DND-41 (cell line): ENCODE data around the gene CSF3.

Experiments
- ATAC-seq: fragments of 200-7000 bp; cut with Tn5 transposase; 3 replicates; pipeline ENCODE4 v1.9.1; 2021; ENCODE audit warnings: low read depth; ENCODE audit not compliant: insufficient read depth
- DNase-seq: peaks from one replicate; pipeline ENCODE4 v3.0.0-alpha.2; 2020
- H2AFZ ChIP-seq: 2 replicates; pipeline ENCODE4 v1.6.0; 2012; ENCODE audit warnings: low read depth, low read length
- H3K27ac ChIP-seq: 2 replicates; pipeline ENCODE4 v1.5.1; 2012; ENCODE audit warnings: low read length, inconsistent platforms
- H3K27me3 ChIP-seq: fragments of 200-600 bp; sonication (generic); 2 replicates; pipeline ENCODE4 v1.6.0; 2012; ENCODE audit warnings: low read length, mild to moderate bottlenecking, inconsistent platforms; ENCODE audit not compliant: insufficient read depth, poor library complexity
- H3K36me3 ChIP-seq: 2 replicates; pipeline ENCODE4 v1.5.1; 2012; ENCODE audit warnings: low read length, inconsistent platforms; ENCODE audit not compliant: insufficient read depth
- H3K4me1 ChIP-seq: 2 replicates; pipeline ENCODE4 v1.5.1; 2012; ENCODE audit warnings: mild to moderate bottlenecking, low read length; ENCODE audit not compliant: insufficient read depth
- H3K4me2 ChIP-seq: 2 replicates; pipeline ENCODE4 v1.6.0; 2012; ENCODE audit warnings: mild to moderate bottlenecking, moderate library complexity, low read length, inconsistent platforms; ENCODE audit not compliant: insufficient read depth
- H3K4me3 ChIP-seq, 2 experiments: fragments of 200-600 bp in 1 of 2; shearing (Covaris generic) in 1 of 2; 2 replicates each; pipeline ENCODE4 v1.5.1; 2012 to 2016; ENCODE audit warnings: inconsistent platforms in 2 of 2, low read length in 2 of 2, mild to moderate bottlenecking in 2 of 2, low read depth in 1 of 2, moderate library complexity in 1 of 2
- H3K79me2 ChIP-seq: 2 replicates; pipeline ENCODE4 v1.6.0; 2012; ENCODE audit warnings: low read length, inconsistent platforms; ENCODE audit not compliant: insufficient read depth
- H3K9ac ChIP-seq: 2 replicates; pipeline ENCODE4 v1.6.0; 2012; ENCODE audit warnings: low read depth, mild to moderate bottlenecking, inconsistent platforms, low read length, moderate library complexity
- H3K9me3 ChIP-seq: 2 replicates; pipeline ENCODE4 v1.5.1; 2012; ENCODE audit warnings: low read length, moderate library complexity, mild to moderate bottlenecking, inconsistent platforms; ENCODE audit not compliant: insufficient read depth, severe bottlenecking
- H4K20me1 ChIP-seq: 2 replicates; pipeline ENCODE4 v1.6.0; 2012; ENCODE audit warnings: low read length; ENCODE audit not compliant: insufficient read depth
- CTCF ChIP-seq: IDR thresholded peaks from 2 replicates; pipeline ENCODE4 v1.5.1; 2012; ENCODE audit warnings: borderline replicate concordance, low read length, moderate library complexity, mild to moderate bottlenecking; ENCODE audit not compliant: poor library complexity, severe bottlenecking; ENCODE audit errors: extremely low read depth
- EZH2 ChIP-seq: IDR thresholded peaks from 3 replicates; pipeline ENCODE4 v1.6.1; 2012; ENCODE audit warnings: borderline replicate concordance, low read depth, mild to moderate bottlenecking, moderate library complexity, low read length, inconsistent platforms; ENCODE audit not compliant: severe bottlenecking

The CSF3 gene

GRCh38 chr17:39994448-39994847 is 20.8 kb upstream of the CSF3 start:
- Histone ChIP-seq H4K20me1 (peaks cover 16% of the 10 kb centered on the region), H3K4me3 (no peak overlapping the region), H2AFZ (no peak overlapping the region), H3K4me1 (no peaks in the 10 kb centered on the region), H3K36me3 (peaks cover 84% of the 10 kb centered on the region), H3K27ac (no peak overlapping the region), H3K27me3 (no peaks in the 10 kb centered on the region), H3K9me3 (no peaks in the 10 kb centered on the region), H3K4me2 (no peak overlapping the region), H3K9ac (no peak overlapping the region), H3K79me2 (no peaks in the 10 kb centered on the region)
- DNase-seq (no peak), ATAC-seq (no peak)
- TF ChIP-seq CTCF = no peak
- TF ChIP-seq EZH2 = no peak

- H3K9me3 ChIP-seq = no peaks in the 10 kb centered on the region
- H2AFZ ChIP-seq = no peak overlapping the region
- H3K36me3 ChIP-seq = peaks cover 74% of the 10 kb centered on the region
- H3K4me1 ChIP-seq = no peaks in the 10 kb centered on the region
- H3K4me3 ChIP-seq = no peak overlapping the region
- H3K79me2 ChIP-seq = no peaks in the 10 kb centered on the region
- ATAC-seq (no peak), DNase-seq (no peak)
- H3K27ac ChIP-seq = no peak overlapping the region
- H3K4me2 ChIP-seq = no peak overlapping the region
- peaks cover 16% of the 10 kb centered on the region for H4K20me1 ChIP-seq
- H3K27me3 ChIP-seq = no peaks in the 10 kb centered on the region
- TF ChIP-seq CTCF (no peak), EZH2 (no peak)
- no peak overlapping the region for H3K9ac ChIP-seq
Observed at GRCh38 chr17:39995438-39995837, 19.8 kb upstream of the CSF3 start.

GRCh38 chr17:39996162-39996561 is 19.1 kb upstream of the CSF3 start:
- ATAC-seq (no peak), DNase-seq (no peak)
- no peaks in the 10 kb centered on the region for H3K27me3 ChIP-seq
- H3K9ac ChIP-seq = no peak overlapping the region
- H4K20me1 ChIP-seq = peaks cover 16% of the 10 kb centered on the region
- no peak overlapping the region for H3K4me3 ChIP-seq
- H2AFZ ChIP-seq = no peak overlapping the region
- H3K4me1 ChIP-seq = no peaks in the 10 kb centered on the region
- TF ChIP-seq EZH2 (no peak), CTCF (no peak)
- H3K4me2 ChIP-seq = no peak overlapping the region
- H3K36me3 ChIP-seq = peaks cover 68% of the 10 kb centered on the region
- H3K79me2 ChIP-seq = no peaks in the 10 kb centered on the region
- H3K27ac ChIP-seq = no peak overlapping the region
- H3K9me3 ChIP-seq = no peaks in the 10 kb centered on the region

GRCh38 chr17:39996800-39997199 is 18.4 kb upstream of the CSF3 start:
- Histone ChIP-seq H3K4me2 (no peak overlapping the region), H3K27me3 (no peaks in the 10 kb centered on the region), H3K36me3 (peaks cover 63% of the 10 kb centered on the region), H3K9ac (no peak overlapping the region), H3K79me2 (no peaks in the 10 kb centered on the region), H3K4me3 (no peak overlapping the region), H2AFZ (no peak overlapping the region), H3K27ac (no peak overlapping the region), H4K20me1 (peaks cover 16% of the 10 kb centered on the region), H3K4me1 (no peaks in the 10 kb centered on the region), H3K9me3 (no peaks in the 10 kb centered on the region)
- TF ChIP-seq CTCF (no peak), EZH2 (no peak)
- DNase-seq (no peak), ATAC-seq (no peak)
